Ovary (tissue), 3 donors: ENCODE measurements around the gene DEFB126.

Experiments used
- CTCF ChIP-seq, 3 donors: fragments of 450-650 bp in 2 of 3; fragments of 200-600 bp in 1 of 3; IDR thresholded peaks; one replicate each; pipeline versions ENCODE4 v1.5.1 to v1.8.0; 2016 to 2022; ENCODE audit warnings: antibody characterized with exemption in 3 of 3, mild to moderate bottlenecking in 1 of 3
- EP300 ChIP-seq: sonication (generic); formaldehyde crosslinking; IDR thresholded peaks from one replicate; pipeline ENCODE4 v1.6.1; 2017; ENCODE audit warnings: antibody characterized with exemption
- donor health status: DM: no; HTN: no; CAD: no.

GRCh38 chr20:157154-157553, 14.8 kb downstream of the DEFB126 start, which contains the start of gene DEFB127:
- TF ChIP-seq CTCF (IDR thresholded peaks at IDR 0.05) (no peak), EP300 (no peak)
